ENCODE data around the gene CCL11.

The CCL11 gene

GRCh38 chr17:34285286-34285792, at the start of gene CCL11:
Gene CCL11 (plus strand): TSS chr17:34285742. CDS start chr17:34285809, 67 bp downstream.
- no peak for DNase-seq

GRCh38 chr17:34236281-34236892, 49.2 kb upstream of the CCL11 start:
- peak; percentile 56 for DNase-seq

GRCh38 chr17:34237458-34237857, 48.1 kb upstream of the CCL11 start:
- no peak for DNase-seq

- DNase-seq, result no peak
Measured at GRCh38 chr17:34241062-34241461, 44.5 kb upstream of the CCL11 start.

DNA sequence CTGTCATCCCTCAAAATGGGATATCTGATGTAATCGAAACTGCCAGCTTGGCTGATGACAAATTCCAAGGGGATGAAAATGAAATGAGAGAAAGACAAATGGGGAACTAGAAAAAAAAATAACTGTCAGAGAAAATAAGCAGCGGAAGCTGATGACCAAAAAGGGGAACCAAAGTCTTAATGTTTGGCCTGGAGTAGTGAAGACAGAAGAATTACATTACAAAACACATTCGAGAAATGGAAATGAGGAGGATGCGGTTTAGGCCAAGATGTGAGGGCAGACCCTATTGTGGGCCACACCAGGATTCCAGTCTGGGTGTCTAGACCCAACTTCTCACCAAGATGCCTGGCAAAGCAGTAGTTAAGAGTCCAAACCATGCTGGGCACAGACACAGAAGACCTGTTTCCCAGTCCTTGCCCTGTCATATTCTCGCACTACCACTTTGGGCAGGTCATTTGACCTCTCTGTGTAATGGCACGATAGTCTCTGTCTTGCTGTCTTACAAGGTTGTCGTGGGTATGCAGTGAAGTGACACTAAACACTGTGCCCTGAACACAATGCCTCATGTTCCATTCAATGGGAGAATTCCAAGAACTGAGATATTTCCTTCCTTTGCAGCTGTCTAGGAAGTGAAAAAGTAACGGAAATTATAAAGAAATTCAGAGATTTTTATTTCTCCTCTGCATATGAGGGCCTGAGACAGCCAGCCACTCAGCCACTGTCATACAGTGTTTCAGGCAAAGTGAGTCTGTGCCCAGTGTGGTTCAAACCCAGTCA, 42.8 kb upstream of the CCL11 start:
- peak; percentile 28 for DNase-seq

GRCh38 chr17:34243364-34244320, 41.9 kb upstream of the CCL11 start:
- DNase-seq, result no peak

GRCh38 chr17:34245351-34245905, 40.1 kb upstream of the CCL11 start:
- no peak for DNase-seq

GRCh38 chr17:34246446-34246845, 39.1 kb upstream of the CCL11 start:
- no peak for DNase-seq

DNA sequence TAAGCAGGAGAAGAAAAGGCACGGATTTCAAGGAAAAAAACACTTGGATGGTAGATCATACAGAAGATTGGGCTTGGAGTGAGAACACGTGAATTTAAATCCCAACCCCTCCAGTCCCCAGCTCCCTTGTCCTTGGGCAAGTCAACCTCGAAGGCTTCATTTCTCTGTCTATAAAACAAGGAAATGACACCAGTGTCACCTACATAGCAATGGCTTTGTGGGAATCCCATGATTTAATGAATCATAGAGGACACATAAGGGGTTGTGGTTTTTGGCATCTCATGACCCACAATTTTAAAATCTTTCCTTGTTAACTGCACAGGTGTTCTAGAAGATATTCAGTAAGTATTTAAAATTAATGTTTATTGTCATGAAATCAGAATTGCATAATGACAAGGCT, 38.7 kb upstream of the CCL11 start:
- no peak for DNase-seq

DNA sequence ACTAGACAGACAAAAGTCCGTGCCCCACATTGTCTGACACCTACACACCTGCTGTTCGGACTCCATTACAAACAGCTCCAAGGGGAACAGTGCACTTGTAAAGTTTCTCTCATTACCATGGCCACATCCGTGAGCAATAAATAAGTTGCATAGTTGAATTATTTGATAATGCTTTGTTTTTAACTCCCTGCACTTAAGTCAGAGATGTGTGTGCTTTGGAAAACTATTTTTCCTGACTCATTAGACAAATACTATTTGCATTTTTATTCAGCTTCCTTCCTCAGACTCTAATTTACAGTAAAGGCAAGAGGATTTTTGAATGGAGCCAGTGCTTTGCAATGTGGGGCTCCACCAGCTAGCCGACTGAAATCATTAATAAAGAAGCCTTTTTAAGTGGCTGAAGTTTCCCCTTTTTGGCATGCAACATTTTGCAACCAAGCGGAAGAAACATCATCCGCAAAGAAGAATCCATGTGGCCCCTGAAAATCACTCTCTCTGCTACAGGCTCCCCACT, 37.0 kb upstream of the CCL11 start:
- DNase-seq, result no peak

GRCh38 chr17:34249061-34249460, 36.5 kb upstream of the CCL11 start:
- DNase-seq, result no peak

- no peak for DNase-seq
Measured at GRCh38 chr17:34249478-34249877, 36.1 kb upstream of the CCL11 start.

DNA sequence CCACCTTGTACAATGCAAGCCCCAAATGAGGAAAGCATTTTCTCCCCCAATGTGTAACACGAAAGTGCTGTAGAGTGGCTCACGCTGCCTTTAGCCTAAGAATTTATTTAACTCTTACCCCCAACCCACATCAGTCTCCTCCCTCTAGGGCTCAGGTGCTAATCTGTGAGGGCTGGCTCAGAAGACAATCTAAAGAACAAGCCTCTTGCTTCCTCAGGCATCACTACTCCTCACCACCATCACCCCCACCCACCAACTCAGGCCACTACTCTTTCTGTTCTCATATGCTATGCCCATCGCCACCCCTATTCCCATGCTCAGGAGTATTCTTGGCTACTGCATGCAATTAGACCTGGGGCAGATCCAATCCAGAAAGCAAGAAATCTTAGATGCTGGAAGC, 34.4 kb upstream of the CCL11 start:
- DNase-seq, result no peak

DNA sequence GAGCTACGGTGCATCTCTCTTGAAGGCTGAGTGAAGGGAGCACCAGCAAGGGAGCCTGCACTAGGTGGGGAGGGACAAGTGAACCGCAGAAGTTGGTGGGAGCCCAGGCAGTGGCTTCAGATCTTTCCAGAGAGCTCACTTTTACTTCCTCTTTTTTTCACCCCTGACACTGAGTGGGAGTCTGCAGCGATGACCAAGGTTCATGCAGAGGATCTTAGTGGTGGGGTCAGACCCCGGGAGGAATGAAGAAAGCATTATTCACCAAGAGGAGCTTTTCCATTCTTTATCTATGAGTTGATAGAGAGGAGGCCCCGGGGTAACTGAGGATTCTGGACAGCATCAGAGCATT, 33.5 kb upstream of the CCL11 start:
- DNase-seq, result peak; percentile 41

- no peak for DNase-seq
Measured at GRCh38 chr17:34252444-34253138, 33.0 kb upstream of the CCL11 start.

GRCh38 chr17:34253139-34253525, 32.4 kb upstream of the CCL11 start:
- no peak for DNase-seq

DNA sequence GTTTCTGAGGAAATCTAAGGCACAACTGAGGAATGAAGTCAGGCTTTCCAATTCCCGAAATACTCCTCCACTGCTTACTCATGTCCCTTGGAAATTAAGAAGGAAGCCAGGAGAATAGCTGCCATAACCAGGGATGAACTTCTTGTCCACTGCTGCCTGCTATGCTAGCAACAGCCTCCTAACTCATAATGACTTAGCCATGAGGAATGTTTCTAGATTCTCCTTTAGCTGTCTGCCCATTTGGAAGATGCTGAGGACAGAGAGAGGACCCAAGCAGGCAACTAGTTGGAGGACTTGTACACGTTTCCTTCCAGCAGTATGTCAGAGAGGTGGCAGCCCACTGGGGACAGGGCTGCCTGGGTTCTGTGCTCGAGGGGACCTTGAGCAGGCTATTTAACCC, 31.4 kb upstream of the CCL11 start:
- DNase-seq, result no peak

DNA sequence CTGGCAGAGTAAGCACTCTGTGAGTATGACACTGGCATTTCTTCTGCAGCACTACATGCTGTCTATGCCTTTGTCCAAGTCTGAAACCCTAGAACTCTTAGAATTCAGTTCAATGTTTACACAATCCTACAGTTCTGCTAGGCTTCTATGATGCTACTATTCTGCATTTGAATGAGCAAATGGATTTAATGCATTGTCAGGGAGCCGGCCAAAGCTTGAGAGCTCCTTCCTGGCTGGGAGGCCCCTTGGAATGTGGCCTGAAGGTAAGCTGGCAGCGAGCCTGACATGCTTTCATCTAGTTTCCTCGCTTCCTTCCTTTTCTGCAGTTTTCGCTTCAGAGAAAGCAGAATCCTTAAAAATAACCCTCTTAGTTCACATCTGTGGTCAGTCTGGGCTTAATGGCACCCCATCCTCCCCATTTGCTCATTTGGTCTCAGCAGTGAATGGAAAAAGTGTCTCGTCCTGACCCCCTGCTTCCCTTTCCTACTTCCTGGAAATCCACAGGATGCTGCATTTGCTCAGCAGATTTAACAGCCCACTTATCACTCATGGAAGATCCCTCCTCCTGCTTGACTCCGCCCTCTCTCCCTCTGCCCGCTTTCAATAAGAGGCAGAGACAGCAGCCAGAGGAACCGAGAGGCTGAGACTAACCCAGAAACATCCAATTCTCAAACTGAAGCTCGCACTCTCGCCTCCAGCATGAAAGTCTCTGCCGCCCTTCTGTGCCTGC, 30.7 kb upstream of the CCL11 start, which contains the start of gene CCL2:
Gene CCL2, plus strand, starts transcription at position 635 of the 730 bp plus-strand sequence. Its CDS starts 65 bp downstream, at position 700.
- no peak for DNase-seq

- DNase-seq, result no peak
Measured at GRCh38 chr17:34255381-34255732, 30.2 kb upstream of the CCL11 start.

DNA sequence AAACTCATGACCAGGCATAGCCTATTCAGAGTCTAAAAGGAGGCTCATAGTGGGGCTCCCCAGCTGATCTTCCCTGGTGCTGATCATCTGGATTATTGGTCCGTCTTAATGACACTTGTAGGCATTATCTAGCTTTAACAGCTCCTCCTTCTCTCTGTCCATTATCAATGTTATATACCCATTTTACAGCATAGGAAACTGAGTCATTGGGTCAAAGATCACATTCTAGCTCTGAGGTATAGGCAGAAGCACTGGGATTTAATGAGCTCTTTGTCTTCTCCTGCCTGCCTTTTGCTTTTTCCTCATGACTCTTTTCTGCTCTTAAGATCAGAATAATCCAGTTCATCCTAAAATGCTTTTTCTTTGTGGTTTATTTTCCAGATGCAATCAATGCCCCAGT, 29.7 kb upstream of the CCL11 start:
- DNase-seq, result no peak

DNA sequence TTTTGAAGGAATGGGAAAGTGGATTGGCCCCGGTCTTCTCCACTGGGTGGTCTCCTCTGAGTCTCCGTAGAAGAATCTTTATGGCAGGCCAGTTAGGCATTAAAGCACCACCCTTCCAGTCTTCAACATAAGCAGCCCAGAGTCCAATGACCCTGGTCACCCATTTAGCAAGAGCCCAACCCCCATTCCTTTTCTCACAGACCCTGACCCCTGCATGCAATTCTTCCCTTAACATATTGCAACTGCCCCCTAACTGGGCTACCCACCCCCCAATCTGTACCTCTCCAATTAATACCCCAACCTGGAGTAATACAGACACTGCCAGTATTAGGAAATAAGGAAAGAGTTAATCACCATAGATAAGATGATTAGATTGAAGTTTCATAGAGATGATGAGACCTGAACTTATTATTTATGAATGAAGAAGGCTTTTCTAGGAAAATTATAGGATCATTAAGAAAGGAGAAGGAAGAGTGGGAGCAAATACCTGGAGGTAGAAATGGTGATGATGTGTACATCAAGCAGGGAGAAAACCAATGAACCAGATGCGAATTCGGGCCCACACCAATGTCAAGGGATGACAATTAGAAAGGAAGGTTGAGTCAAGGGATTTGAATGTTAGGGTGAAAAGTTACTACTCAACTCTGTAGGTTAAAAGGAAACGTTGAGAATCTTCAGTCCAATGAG, 28.1 kb upstream of the CCL11 start:
- no peak for DNase-seq
